Ureter (tissue), 1 donor: ENCODE data around the gene PCDHB7. TPM values are rescaled to one million over a fixed set of nuclear protein-coding genes. Genes with fewer than 3 reads are reported as not detected.
"Not testable (repeated sequence)": the region's sequence is repeated elsewhere in the genome, so short reads cannot be mapped to it uniquely, and the experiment has no call there.

Experiments
- DNase-seq: peaks from one replicate; pipeline ENCODE4 v3.0.0-alpha.2; 2020; ENCODE audit warnings: low spot score
- total RNA-seq: library from RNA; stranded (reverse); gene quantifications from one replicate; pipeline ENCODE4 v1.2.4, GENCODE V29; 2023
- donor health status: DM: yes; HTN: yes; CAD: no.

Gene PCDHB7
- total RNA-seq, 1 donor from 2014 or later, result 2.4 TPM

DNA sequence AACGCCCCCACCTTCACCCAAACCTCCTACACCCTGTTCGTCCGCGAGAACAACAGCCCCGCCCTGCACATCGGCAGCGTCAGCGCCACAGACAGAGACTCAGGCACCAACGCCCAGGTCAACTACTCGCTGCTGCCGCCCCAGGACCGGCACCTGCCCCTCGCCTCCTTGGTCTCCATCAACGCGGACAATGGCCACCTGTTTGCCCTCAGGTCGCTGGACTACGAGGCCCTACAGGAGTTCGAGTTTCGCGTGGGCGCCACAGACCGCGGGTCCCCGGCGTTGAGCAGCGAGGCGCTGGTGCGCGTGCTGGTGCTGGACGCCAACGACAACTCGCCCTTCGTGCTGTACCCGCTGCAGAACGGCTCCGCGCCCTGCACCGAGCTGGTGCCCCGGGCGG is 52.4 kb downstream of the PCDHB7 start:
- DNase-seq, result not testable (repeated sequence)

DNA sequence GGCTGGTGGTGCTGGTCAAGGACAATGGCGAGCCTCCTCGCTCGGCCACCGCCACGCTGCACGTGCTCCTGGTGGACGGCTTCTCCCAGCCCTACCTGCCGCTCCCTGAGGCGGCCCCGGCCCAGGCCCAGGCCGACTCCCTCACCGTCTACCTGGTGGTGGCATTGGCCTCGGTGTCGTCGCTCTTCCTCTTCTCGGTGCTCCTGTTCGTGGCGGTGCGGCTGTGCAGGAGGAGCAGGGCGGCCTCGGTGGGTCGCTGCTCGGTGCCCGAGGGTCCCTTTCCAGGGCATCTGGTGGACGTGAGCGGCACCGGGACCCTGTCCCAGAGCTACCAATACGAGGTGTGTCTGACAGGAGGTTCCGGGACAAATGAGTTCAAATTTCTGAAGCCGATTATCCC is 53.0 kb downstream of the PCDHB7 start:
- DNase-seq, result not testable (repeated sequence)

Other genes with a start within 250 kb of the PCDHB7 start
- 0.47 TPM for gene PCDHAC1, start 246.3 kb upstream of the PCDHB7 start, total RNA-seq
- gene PCDHAC2, start 206.2 kb upstream of the PCDHB7 start, total RNA-seq, result 4.0 TPM
- 0.13 TPM for gene PCDHB1, start 121.3 kb upstream of the PCDHB7 start, total RNA-seq
- gene PCDHB2, start 78.0 kb upstream of the PCDHB7 start, total RNA-seq, result 1.8 TPM
- gene PCDHB3, start 72.2 kb upstream of the PCDHB7 start, total RNA-seq, result 1.1 TPM
- gene PCDHB4, start 50.8 kb upstream of the PCDHB7 start, total RNA-seq, result 2.2 TPM
- gene PCDHB5, start 37.4 kb upstream of the PCDHB7 start, total RNA-seq, result 2.9 TPM
- gene PCDHB6, start 22.6 kb upstream of the PCDHB7 start, total RNA-seq, result 1.6 TPM
- 1.7 TPM for gene PCDHB8, start 5.1 kb downstream of the PCDHB7 start, total RNA-seq
- gene PCDHB16, start 9.7 kb downstream of the PCDHB7 start, total RNA-seq, result 3.4 TPM
- 1.9 TPM for gene PCDHB9, start 14.5 kb downstream of the PCDHB7 start, total RNA-seq
- 2.5 TPM for gene PCDHB10, start 19.7 kb downstream of the PCDHB7 start, total RNA-seq
- gene PCDHB11, start 27.0 kb downstream of the PCDHB7 start, total RNA-seq, result 2.1 TPM
- 2.8 TPM for gene PCDHB12, start 36.1 kb downstream of the PCDHB7 start, total RNA-seq
- gene PCDHB13, start 41.3 kb downstream of the PCDHB7 start, total RNA-seq, result 6.2 TPM
- gene PCDHB14, start 50.7 kb downstream of the PCDHB7 start, total RNA-seq, result 6.8 TPM
- 4.3 TPM for gene PCDHB15, start 72.8 kb downstream of the PCDHB7 start, total RNA-seq
- gene SLC25A2, start 131.4 kb downstream of the PCDHB7 start, total RNA-seq, result 1.3 TPM
- 56.6 TPM for gene TAF7, start 148.1 kb downstream of the PCDHB7 start, total RNA-seq
- gene PCDHGA1, start 157.9 kb downstream of the PCDHB7 start, total RNA-seq, result 0.57 TPM
- 2.6 TPM for gene PCDHGA2, start 166.1 kb downstream of the PCDHB7 start, total RNA-seq
- 2.9 TPM for gene PCDHGA3, start 171.2 kb downstream of the PCDHB7 start, total RNA-seq
- gene PCDHGB1, start 177.5 kb downstream of the PCDHB7 start, total RNA-seq, result 3.0 TPM
- gene PCDHGA4, start 182.4 kb downstream of the PCDHB7 start, total RNA-seq, result 4.2 TPM
- 4.3 TPM for gene PCDHGB2, start 187.3 kb downstream of the PCDHB7 start, total RNA-seq
- 4.6 TPM for gene PCDHGA5, start 191.5 kb downstream of the PCDHB7 start, total RNA-seq
- gene PCDHGB3, start 197.6 kb downstream of the PCDHB7 start, total RNA-seq, result 3.2 TPM
- gene PCDHGA6, start 201.2 kb downstream of the PCDHB7 start, total RNA-seq, result 6.1 TPM
- 5.8 TPM for gene PCDHGA7, start 210.1 kb downstream of the PCDHB7 start, total RNA-seq
- gene PCDHGB4, start 215.1 kb downstream of the PCDHB7 start, total RNA-seq, result 8.0 TPM
- 3.3 TPM for gene PCDHGA8, start 220.0 kb downstream of the PCDHB7 start, total RNA-seq
- gene PCDHGB5, start 225.3 kb downstream of the PCDHB7 start, total RNA-seq, result 12.1 TPM
- 8.9 TPM for gene PCDHGA9, start 230.1 kb downstream of the PCDHB7 start, total RNA-seq
- gene PCDHGB6, start 235.4 kb downstream of the PCDHB7 start, total RNA-seq, result 8.2 TPM
- gene PCDHGA10, start 240.3 kb downstream of the PCDHB7 start, total RNA-seq, result 7.4 TPM
- 11.7 TPM for gene PCDHGB7, start 245.0 kb downstream of the PCDHB7 start, total RNA-seq
- gene PCDHGA11, start 248.4 kb downstream of the PCDHB7 start, total RNA-seq, result 5.1 TPM